IMR-90 (cell line): ENCODE results near the gene TMEM225. TPM values are rescaled to one million over a fixed set of nuclear protein-coding genes. Genes with fewer than 3 reads are reported as not detected.

Experiments used
- ATAC-seq: fragments of 200-7000 bp; cut with Tn5 transposase; 2 replicates; pipeline ENCODE4 v1.9.1; 2020; ENCODE audit warnings: low read depth, mild to moderate bottlenecking, moderate library complexity
- BruUV-seq: library from RNA; stranded (reverse); fragments of 400-500 nt; replicated peaks from 2 replicates; lab custom pipeline; 2021; lab: Mats Ljungman, UMichigan
- CTCF ChIA-PET: fragments of 300-600 bp; formaldehyde crosslinking; extraction: SDS; loops from one replicate; lab custom pipeline; 2021; ENCODE audit warnings: antibody characterized with exemption; lab: Yijun Ruan, JAX
- POLR2A ChIA-PET: fragments of 300-600 bp; sonication (Branson Sonifier 250); formaldehyde crosslinking; loops from one replicate; lab custom pipeline; 2022; ENCODE audit warnings: antibody characterized with exemption; ENCODE audit not compliant: unreplicated experiment; lab: Charles Lee
- DNase-seq: peaks from one replicate; pipeline ENCODE4 v3.0.0; 2013
- H2AFZ ChIP-seq: replicated peaks from 2 replicates; pipeline ENCODE3; 2013; ENCODE audit warnings: low read length, mild to moderate bottlenecking; ENCODE audit not compliant: poor library complexity
- H2AK5ac ChIP-seq: 2 replicates; pipeline ENCODE4 v1.6.1; 2013; ENCODE audit warnings: low read depth, low read length, inconsistent platforms
- H2AK9ac ChIP-seq: replicated peaks from 2 replicates; pipeline ENCODE3; 2013; ENCODE audit warnings: mild to moderate bottlenecking, low read depth, low read length, moderate library complexity; ENCODE audit not compliant: poor library complexity
- H2BK120ac ChIP-seq: 2 replicates; pipeline ENCODE4 v1.6.1; 2013; ENCODE audit warnings: low read depth, low read length, inconsistent platforms
- H2BK15ac ChIP-seq: 3 replicates; pipeline ENCODE4 v1.6.1; 2013; ENCODE audit warnings: low read depth, low read length, inconsistent platforms
- H2BK20ac ChIP-seq: 2 replicates; pipeline ENCODE4 v1.6.1; 2013; ENCODE audit warnings: low read depth, mild to moderate bottlenecking, inconsistent platforms, low read length, moderate library complexity
- H2BK5ac ChIP-seq: 2 replicates; pipeline ENCODE4 v1.6.1; 2013; ENCODE audit warnings: mild to moderate bottlenecking, low read depth, low read length, inconsistent platforms; ENCODE audit not compliant: poor library complexity, severe bottlenecking
- H3K14ac ChIP-seq: replicated peaks from 2 replicates; pipeline ENCODE4 v1.6.1; 2013; ENCODE audit warnings: low read depth, low read length, inconsistent platforms
- H3K18ac ChIP-seq: 2 replicates; pipeline ENCODE4 v1.6.1; 2013; ENCODE audit warnings: low read depth, low read length, control low read depth
- H3K23ac ChIP-seq: 2 replicates; pipeline ENCODE4 v1.6.1; 2013; ENCODE audit warnings: low read depth, low read length, inconsistent platforms
- H3K27ac ChIP-seq: 2 replicates; pipeline ENCODE4 v1.5.1; 2013; ENCODE audit warnings: mild to moderate bottlenecking, control low read depth, low read length; ENCODE audit not compliant: insufficient read depth
- H3K27me3 ChIP-seq: 2 replicates; pipeline ENCODE4 v1.6.1; 2013; ENCODE audit warnings: low read length; ENCODE audit not compliant: control insufficient read depth, insufficient read depth
- H3K36me3 ChIP-seq: 2 replicates; pipeline ENCODE4 v1.6.1; 2013; ENCODE audit warnings: low read length, mixed read lengths; ENCODE audit not compliant: control insufficient read depth, insufficient read depth
- H3K4ac ChIP-seq: 2 replicates; pipeline ENCODE4 v1.6.1; 2013; ENCODE audit warnings: low read depth, low read length, inconsistent platforms
- H3K4me1 ChIP-seq: 2 replicates; pipeline ENCODE4 v1.6.1; 2013; ENCODE audit warnings: low read length, mixed read lengths; ENCODE audit not compliant: control insufficient read depth, insufficient read depth
- H3K4me2 ChIP-seq: 2 replicates; pipeline ENCODE4 v1.6.1; 2013; ENCODE audit warnings: low read depth, mild to moderate bottlenecking, control low read depth, low read length, moderate library complexity
- H3K4me3 ChIP-seq: 2 replicates; pipeline ENCODE4 v1.5.1; 2013; ENCODE audit warnings: low read depth, mild to moderate bottlenecking, control low read depth, low read length, moderate library complexity; ENCODE audit not compliant: insufficient read depth
- H3K56ac ChIP-seq: 2 replicates; pipeline ENCODE4 v1.6.1; 2013; ENCODE audit warnings: low read length, inconsistent platforms; ENCODE audit not compliant: insufficient read depth; ENCODE audit errors: extremely low read depth
- H3K79me1 ChIP-seq, 2 experiments: 2 replicates each; pipeline ENCODE4 v1.6.1; 2013; ENCODE audit warnings: low read length in 2 of 2, inconsistent platforms in 1 of 2, low read depth in 1 of 2
- H3K9ac ChIP-seq: 2 replicates; pipeline ENCODE4 v1.6.1; 2013; ENCODE audit warnings: low read depth, low read length, control low read depth
- H3K9me1 ChIP-seq: 2 replicates; pipeline ENCODE4 v1.6.1; 2013; ENCODE audit warnings: low read length, inconsistent platforms; ENCODE audit not compliant: insufficient read depth
- H3K9me3 ChIP-seq: 2 replicates; pipeline ENCODE4 v1.6.1; 2013; ENCODE audit warnings: low read length; ENCODE audit not compliant: control insufficient read depth, insufficient read depth
- H4K20me1 ChIP-seq: 2 replicates; pipeline ENCODE4 v1.6.1; 2013; ENCODE audit warnings: low read length, inconsistent platforms; ENCODE audit not compliant: insufficient read depth
- H4K5ac ChIP-seq: 2 replicates; pipeline ENCODE4 v1.6.1; 2013; ENCODE audit warnings: mild to moderate bottlenecking, low read depth, low read length, control low read depth
- H4K8ac ChIP-seq, 2 experiments: 2 replicates each; pipeline ENCODE4 v1.6.1; 2013; ENCODE audit warnings: low read depth in 2 of 2, low read length in 2 of 2, control low read depth in 1 of 2, inconsistent platforms in 1 of 2
- H4K91ac ChIP-seq: 2 replicates; pipeline ENCODE4 v1.6.1; 2013; ENCODE audit warnings: low read depth, low read length, inconsistent platforms; ENCODE audit not compliant: insufficient read depth
- MAZ ChIP-seq: IDR thresholded peaks from 2 replicates; pipeline ENCODE4 v1.6.1; 2012; ENCODE audit warnings: low read depth, mild to moderate bottlenecking, low read length, improper control_type of control experiment, moderate library complexity, borderline replicate concordance
- RFX5 ChIP-seq: IDR thresholded peaks from 2 replicates; pipeline ENCODE4 v1.8.0; 2012; ENCODE audit warnings: low read depth, mild to moderate bottlenecking, low read length, moderate library complexity
- WGBS, 2 experiments: methylation state at CpG; one replicate each; pipeline versions ENCODE4 v1.1.5 to v1.1.7; 2013; ENCODE audit warnings: missing lambda C conversion rate in 2 of 2; ENCODE audit not compliant: insufficient read length in 1 of 2; ENCODE audit errors: extremely low coverage in 2 of 2; 5-methylcytosine and 5-hydroxymethylcytosine counted together
- dilution Hi-C: fragments of 300-500 bp; cut with HindIII; formaldehyde crosslinking; loops from one replicate; pipeline ENCODE4 v1.14.3; 2018; ENCODE audit warnings: low sequenced_read_pairs; ENCODE audit not compliant: unreplicated experiment
- in situ Hi-C: fragments of 300-500 bp; cut with MboI; formaldehyde crosslinking; loops from 3 replicates; pipeline ENCODE4 v1.14.3; 2019; ENCODE audit warnings: low sequenced_read_pairs, inconsistent platforms, mixed read lengths
- intact Hi-C: fragments of 100-400 bp; cut with micrococcal nuclease; formaldehyde crosslinking; loops from 2 replicates; pipeline ENCODE4 v1.10.0; 2022
- polyA plus RNA-seq, 3 experiments: library from polyadenylated mRNA; depleted of rRNA; stranded (reverse); fragments of >200 nt; gene quantifications; 2 replicates each; pipeline ENCODE4 v1.2.3, GENCODE V29; 2012; ENCODE audit warnings: low replicate concordance in 1 of 3
- total RNA-seq: library from RNA; depleted of rRNA; stranded (reverse); fragments of >200 nt; gene quantifications from 2 replicates; pipeline ENCODE4 v1.2.3, GENCODE V29; 2012

TMEM225 gene
- total and polyA plus RNA-seq, 2 of the 4 experiments (the other 2 are of a cell fraction): not detected

GRCh38 chr11:123841174-123841573, 44.3 kb downstream of the TMEM225 start:
- Histone ChIP-seq H4K91ac (no peak overlapping the region), H3K27ac (no peak overlapping the region), H4K20me1 (no peaks in the 10 kb centered on the region), H3K9me3 (no peaks in the 10 kb centered on the region), H3K4me3 (no peak overlapping the region), H3K9me1 (no peaks in the 10 kb centered on the region), H2AK9ac (no peak overlapping the region), H3K56ac (no peak overlapping the region), H3K4me2 (no peak overlapping the region), H2BK15ac (no peak overlapping the region), H2AFZ (no peak overlapping the region), H2BK20ac (no peak overlapping the region), H3K36me3 (no peaks in the 10 kb centered on the region), H2BK120ac (no peak overlapping the region), H3K79me1 (no peaks in the 10 kb centered on the region), H3K14ac (no peak overlapping the region), H3K27me3 (no peaks in the 10 kb centered on the region), H3K23ac (no peak overlapping the region), H3K4ac (no peak overlapping the region), H3K9ac (no peak overlapping the region), H2AK5ac (no peak overlapping the region), H2BK5ac (no peak overlapping the region), H4K8ac (no peak overlapping the region), H3K4me1 (no peaks in the 10 kb centered on the region), H4K5ac (no peak overlapping the region), H3K18ac (no peak overlapping the region)
- WGBS, 2 experiments: 64% methylated on average over 5 of the region's 6 CpGs; no CpG with 5 or more reads in 1 of the 2 experiments
- intact Hi-C loops: no loop called here
- ChIA-PET POLR2A (no interaction called here), CTCF (no interaction called here)
- TF ChIP-seq RFX5 (no peak), MAZ (no peak)
- in situ Hi-C loops: no loop called here
- dilution Hi-C loops: no loop called here
- no peak for ATAC-seq
- no peak for DNase-seq
- no TSS peak for BruUV-seq
